Erythroblast (primary cell): Measurements from ENCODE around the gene GBE1.
"Not testable (repeated sequence)": the region's sequence is repeated elsewhere in the genome, so short reads cannot be mapped to it uniquely, and the experiment has no call there.

Source experiments
- GATA1 ChIP-seq: IDR thresholded peaks from 2 replicates; pipeline ENCODE4 v1.6.1; 2011; ENCODE audit warnings: low read depth, mild to moderate bottlenecking, control low read depth, low read length, moderate library complexity
- POLR2A ChIP-seq: IDR thresholded peaks from 2 replicates; pipeline ENCODE4 v1.6.1; 2011; ENCODE audit warnings: mild to moderate bottlenecking, low read length

DNA sequence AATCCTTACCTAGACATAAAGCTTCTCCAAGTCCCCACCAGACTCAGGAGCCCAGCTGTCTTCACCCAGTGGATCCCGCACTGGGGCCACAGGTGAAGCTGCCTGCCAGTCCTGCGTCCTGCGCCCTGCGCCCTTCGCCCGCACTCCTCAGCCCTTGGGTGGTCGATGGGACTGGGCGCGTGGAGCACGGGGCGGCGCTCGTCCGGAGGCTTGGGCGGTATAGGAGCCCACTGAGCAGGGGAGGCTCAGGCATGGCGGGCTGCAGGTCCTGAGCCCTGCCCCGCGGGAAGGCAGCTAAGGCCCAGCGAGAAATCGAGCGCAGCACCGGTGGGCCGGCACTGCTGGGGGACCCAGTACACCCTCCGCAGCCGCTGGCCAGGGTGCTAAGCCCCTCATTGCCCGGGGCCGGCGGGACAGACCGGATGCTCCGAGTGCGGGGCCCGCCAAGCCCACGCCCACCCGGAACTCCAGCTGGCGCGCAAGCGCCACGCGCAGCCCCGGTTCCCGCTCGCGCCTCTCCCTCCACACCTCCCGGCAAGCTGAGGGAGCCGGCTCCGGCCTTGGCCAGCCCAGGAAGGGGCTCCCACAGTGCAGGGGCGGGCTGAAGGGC, 5.9 kb upstream of the GBE1 start:
- TF ChIP-seq POLR2A, GATA1: not testable (repeated sequence)
